IPS DF 4.7 (cell line): ENCODE results near the gene FKBP1A.
"Not testable (repeated sequence)": the region's sequence is repeated elsewhere in the genome, so short reads cannot be mapped to it uniquely, and the experiment has no call there.

Experiments used
- DNase-seq: peaks from one replicate; pipeline ENCODE4 v3.0.0-alpha.2; 2013; ENCODE audit warnings: low spot score; ENCODE audit errors: extremely low read depth

FKBP1A gene

DNA sequence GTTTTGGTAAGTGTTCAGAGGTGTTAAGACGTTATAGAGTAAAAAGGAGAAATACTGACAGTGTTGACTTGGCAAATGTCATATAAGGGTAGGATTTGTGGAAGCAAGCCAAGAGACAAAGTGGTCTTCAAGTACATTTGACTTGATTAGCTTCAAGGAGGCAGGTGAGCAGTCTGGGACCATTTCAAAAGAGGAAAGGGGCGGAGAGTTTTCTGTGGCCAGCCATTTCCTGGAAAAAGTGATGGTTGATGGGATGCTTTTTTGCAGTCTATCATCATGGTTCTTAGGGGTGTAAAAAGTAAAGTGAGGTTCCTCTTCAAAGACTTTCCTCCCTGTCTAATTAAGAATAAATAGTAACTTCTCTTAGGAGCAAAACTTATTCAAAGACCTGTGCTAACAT lies 28.7 kb downstream of the FKBP1A start:
- DNase-seq = no peak

DNA sequence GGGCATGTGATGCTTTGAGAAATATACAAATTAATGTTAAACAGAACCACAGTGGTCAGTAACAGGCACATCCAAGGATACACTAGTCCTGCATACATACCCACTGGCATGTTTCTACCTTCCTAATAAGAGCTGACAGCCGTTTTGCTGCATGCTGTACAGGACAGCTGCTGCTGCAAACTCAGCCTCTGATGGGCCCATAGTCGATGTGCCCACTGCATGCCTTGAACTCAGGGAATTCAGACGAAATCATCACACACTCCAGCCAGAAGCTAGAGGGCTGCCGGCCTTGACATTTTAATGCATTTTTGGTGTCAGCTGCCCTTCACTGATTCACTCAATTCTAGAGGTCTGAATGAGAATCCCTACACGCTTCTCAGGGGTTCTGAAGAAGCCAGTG lies 29.3 kb downstream of the FKBP1A start:
- DNase-seq = no peak

DNA sequence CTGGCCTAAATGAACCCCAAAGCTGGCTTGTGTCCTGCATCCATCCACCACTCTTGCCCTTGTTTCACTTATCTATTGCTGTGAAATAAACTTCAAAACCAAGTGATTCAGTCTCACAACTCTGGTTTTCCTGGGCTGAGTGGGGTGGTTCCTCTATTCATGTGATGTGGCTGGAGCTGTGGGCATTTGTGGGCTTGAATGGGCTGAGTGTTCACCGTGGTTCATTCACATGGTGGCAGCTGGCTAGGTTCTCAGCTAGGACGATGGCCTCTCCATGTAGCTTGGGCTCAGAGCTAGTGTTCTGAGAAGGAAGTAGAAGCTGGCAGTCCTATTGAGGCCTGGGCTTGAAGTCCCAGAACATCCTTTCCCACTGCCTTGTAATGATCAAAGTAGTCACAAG lies 30.4 kb downstream of the FKBP1A start:
- no peak for DNase-seq

DNA sequence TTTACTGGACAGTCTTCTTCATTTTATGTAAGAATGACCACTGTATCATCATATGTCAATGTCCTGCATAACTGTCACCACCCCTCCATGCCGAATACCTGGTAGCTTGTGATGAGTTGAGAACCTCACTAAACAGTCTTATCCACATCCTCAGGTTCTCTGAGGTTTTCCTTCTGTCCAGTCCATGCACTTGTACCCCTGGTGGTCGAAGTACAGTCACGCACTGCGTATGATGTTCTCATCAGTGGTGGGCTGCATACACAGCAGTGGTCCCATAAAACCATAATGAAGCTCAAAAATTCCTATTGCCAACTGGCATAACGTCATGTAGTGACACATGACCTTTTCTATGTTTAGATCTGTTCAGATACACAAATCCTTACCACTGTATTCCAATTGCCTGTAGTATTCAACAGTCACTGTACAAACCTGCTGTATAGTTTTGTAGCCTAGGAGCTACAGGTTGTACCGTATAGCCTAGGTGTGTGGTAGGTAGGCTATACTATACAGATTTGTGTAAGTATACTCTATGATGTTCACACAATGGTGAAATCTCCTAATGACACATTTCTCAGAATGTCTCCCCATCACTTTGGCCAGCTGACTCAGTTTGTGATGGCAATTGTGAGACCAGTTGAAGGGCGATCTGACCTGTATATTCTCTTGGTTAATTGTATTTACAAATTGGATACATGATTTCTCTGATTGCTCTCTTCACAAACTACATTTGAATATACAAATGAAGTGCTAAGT lies 32.6 kb downstream of the FKBP1A start:
- DNase-seq = no peak

DNA sequence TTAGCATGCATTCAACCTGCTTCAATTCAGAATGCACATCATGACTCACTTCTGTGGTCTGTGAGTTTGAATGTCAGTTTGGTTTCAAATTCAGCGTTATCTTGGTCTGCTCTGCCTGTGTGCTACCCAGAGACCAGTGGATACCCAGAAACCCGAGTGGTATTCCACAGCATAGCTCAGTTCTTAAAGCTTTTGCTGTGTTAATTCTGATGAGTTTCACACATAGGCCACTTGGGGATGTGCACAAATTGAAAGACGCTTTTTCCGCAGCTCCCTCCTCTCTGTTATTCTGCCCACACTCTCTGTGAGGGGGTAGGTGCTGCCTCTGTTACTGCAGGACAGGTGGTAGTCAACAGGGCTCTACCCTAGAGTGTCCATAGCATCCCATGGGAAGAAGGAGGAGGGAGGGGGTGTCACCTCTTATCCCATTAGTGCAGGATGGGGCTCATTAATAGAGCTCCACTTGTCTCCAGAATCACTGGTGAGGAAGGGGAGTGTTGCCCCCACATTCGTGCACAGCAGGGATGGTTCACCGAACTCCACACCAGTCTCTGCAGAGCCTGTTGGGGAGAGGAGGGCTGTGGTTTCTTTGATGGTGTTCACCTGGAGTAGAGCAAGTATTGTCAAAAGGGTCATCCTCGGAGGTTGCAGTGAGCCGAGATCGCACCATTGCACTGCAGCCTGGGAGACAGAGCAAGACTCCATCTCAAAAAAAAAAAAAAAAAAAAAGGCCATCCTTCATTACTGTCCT lies 34.8 kb downstream of the FKBP1A start:
- DNase-seq = no peak

DNA sequence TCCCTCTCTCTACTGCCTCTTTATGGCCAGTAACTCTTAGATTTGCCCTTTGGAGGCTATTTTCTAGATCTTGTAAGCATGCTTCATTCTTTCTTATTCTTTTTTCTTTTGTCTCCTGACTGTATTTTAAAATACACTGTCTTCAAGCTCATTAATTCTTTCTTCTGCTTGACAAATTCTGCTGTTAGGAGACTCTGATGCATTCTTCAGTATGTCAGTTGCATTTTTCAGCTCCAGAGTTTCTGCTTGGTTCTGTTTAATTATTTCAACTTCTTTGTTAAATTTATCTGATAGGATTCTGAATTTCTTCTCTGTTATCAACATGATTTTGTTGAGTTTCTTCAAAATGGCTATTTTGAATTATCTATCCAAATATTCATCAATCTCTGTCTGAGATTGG lies 38.9 kb downstream of the FKBP1A start:
- no peak for DNase-seq

DNA sequence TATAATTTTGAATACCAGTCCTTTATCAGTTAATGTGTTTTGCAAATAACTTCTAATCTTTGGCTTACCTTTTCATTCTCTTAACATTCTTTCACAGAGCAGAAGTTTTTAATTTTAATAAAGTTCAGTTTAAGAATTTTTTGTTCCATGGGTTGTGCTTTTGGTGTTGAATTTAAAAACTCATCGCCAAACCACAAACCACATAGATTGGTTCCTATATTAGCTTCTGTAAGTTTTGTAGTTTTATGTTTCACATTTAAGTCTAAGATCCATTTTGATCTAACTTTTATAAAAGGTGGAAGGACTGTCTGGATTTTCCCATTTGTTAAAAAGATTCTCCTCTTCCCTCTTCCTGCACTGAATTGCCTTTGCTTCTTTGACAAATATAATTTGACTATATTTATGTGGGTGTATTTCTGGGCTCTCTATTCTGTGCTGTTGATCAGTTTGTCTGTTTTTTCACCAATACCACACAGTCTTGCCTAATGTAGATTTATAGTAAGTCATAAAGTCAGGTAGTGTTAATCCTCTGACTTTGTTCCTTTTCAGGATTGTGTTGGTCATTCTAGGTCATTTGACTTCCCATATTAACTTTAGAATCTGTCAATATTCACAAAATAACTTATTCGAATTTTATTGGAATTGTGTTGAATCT lies 46.4 kb downstream of the FKBP1A start:
- no peak for DNase-seq

DNA sequence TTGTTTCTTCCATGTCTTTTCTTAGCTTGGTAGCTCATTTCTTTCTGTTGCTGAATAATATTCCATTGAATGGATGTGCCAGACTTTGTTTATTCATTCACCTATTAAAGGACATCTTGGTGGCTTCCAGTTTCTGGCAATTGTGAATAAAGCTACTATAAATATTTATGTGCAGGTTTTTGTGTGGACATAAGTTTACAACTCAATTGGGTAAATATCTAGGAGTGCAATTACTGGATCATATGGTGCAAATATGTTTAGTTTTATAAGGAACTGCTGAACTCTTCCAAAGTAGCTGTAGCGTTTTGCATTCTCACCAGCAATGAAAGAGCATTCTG lies 47.1 kb downstream of the FKBP1A start:
- no peak for DNase-seq

DNA sequence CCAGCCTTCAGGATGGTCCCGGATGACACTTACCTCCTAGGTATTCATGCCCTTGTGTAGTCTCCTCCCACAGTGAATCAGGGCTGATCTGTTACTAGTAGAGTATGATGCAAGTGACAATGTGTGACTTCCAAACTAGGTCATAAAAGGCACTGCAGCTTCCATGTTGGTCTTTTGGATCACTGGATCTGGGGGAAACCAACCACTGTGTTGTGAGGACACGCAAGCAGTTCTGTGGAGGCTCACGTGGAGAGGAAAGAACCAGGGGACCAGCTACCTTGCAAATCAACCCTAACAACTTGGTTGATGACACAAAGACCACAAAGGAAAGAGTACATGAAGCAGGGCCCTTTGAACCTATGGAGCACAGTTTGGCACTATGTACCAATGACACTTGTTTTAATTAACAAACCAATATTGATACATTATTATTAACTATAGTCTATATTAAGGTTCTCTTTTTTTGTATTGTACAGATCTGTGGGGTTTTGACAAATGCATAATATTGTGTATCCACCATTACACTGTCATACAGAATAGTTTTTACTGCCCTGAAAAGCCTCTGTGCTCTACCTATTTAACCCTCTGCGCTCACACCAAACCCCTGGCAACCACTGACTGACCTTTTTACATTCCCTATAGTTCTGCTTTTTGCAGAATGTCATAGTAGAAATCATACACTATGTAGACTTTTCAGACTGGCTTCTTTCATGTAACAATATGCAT lies 47.7 kb downstream of the FKBP1A start:
- DNase-seq = no peak

DNA sequence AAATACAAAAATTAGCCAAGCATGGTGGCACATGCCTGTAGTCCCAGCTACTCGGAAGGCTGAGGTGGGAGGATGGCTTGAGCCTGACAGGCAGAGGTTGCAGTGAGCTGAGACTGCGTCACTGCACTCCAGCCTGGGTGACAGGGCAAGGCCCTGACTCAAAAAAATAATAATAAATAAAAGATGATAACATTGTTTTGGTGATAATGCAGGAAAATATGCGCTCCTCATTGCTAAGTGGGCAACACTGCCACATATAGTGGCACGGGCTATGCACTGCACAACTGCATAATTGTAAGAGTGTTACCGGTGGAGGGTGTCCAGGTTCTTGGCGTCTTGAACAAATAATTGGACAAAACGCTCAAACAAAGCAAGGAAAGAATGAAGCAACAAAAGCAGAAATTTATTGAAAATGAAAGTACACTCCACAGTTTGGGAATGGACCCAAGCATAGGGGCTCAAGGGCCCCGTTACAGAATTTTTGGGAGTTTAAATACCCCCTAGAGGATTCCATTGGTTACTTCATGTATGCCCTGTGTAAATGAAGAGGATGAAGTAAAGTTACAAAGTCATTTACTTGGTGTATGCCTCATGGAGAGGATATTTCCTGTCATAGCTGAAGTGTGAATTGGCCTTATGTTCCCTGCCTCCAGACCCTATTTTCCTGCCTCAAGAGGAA lies 49.3 kb downstream of the FKBP1A start:
- DNase-seq = not testable (repeated sequence)

DNA sequence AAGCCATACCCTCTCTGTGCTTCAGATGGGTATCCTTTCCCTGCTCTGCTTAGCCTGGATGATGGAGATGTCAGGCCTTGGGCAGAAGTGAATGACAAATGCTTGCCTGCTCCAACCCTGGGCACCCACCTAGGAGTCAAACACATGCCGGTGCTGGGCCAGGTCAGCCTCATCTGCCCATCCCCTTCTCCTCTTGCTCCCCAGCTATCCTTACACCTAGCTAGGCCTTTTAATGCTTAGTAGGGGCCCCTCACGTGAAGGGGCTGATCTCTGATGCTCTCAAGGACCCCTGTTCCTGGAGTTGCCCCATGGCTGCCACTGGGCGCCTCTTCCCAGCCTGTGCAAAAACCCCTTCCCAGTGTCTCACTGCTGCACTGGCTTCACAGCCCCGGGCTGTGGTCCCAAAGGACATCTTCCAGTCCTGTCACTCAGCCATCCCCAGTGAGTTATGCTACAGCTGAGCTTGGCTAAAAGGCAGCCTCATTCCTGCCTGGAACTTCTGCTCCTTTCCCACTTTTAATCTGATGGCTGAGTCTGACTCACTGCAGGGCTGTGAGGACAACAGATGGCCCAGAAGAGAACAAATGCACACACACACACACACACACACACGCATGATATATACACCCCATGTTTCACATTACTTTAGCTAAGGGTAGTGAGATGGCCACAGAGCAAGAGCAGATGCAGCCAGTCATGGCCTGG lies 51.1 kb downstream of the FKBP1A start:
- DNase-seq = no peak

DNA sequence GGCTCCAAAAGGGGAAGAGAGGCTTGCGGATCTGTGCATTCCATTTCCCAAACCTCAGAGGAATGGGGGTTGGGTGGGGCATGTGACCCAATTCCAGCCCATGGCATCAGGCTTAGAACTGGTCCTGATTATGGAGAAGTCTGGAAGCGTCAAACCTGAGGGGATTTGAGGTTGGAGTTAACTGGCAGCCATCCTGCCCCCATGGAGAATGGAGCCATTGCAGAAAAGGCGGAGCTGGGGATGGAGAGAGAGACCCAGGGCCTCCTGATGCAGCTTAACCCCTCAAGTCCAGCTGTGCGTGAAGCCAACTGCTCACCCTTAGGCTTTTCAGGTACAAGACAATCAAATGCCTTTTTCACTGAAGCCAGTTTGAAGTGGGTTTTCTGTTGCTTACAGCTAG lies 54.1 kb downstream of the FKBP1A start:
- DNase-seq = no peak

DNA sequence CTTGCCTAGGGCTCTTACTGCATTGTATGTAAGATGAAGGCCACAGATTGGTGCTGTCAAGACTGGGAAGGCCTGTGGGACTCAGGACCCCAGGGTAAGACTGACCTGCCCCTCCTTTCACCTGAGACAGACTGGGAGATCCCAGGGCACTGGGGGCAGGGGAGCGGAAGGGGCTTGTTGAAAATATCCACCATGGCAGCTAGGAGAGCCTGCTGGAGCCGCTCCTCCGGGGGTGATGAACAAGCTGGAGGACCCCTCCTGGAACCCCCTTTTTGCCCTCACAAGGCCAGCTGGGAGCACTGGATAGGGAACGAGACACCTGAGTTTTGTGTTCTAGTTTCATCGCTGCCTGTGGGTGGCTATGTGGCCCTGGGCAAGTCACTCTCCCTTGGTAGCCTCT lies 54.8 kb downstream of the FKBP1A start:
- DNase-seq = no peak

DNA sequence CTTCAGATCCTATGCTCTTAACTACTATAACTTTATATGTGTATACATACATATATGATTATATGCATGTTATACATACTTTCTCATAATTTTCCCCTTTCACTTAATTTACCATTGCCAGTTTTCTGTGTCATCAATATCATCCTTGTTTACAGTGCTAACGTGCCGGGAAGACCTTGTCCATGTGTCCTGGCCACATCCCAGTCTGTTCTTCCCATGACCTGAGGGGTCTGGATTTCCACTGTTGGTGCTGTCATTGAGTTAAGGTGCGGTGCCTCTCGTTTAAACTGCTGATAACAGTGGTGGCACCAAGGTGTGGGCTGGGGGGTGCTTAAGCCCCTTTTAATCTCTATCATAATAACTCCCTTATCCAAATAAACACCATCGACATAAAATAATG lies 55.4 kb downstream of the FKBP1A start:
- no peak for DNase-seq

DNA sequence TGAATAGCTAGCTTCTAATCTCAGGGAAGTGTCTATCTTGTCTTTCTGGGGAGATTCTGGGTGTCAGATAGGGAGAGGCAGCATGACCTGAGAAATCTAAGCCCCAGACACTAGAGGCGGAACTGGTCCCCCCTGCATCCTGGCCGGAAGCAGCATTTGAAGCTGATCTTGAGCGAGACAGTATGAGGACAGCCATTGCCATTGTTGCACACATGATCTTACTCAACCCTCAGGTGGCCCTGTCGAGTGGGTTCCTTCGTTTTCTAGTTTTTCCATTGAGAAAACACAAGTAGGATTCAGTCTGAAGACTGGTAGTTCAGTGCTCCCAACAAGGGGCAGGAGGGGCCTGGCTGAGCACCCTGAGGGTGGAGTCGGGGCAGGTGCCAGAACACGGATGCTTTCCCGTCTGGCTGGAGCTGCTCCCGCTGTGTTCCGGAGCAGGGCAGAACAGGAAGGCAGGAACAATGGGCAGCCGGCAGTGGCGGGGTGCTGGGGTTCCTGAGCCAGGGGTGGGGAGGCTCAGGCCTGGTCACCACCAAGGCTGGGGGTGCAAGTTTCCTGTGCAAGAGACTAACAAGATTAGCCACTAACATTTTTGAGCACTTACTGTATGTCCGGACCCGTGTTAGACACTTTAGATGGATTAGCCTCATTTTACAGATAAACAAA lies 56.0 kb downstream of the FKBP1A start:
- DNase-seq = no peak

DNA sequence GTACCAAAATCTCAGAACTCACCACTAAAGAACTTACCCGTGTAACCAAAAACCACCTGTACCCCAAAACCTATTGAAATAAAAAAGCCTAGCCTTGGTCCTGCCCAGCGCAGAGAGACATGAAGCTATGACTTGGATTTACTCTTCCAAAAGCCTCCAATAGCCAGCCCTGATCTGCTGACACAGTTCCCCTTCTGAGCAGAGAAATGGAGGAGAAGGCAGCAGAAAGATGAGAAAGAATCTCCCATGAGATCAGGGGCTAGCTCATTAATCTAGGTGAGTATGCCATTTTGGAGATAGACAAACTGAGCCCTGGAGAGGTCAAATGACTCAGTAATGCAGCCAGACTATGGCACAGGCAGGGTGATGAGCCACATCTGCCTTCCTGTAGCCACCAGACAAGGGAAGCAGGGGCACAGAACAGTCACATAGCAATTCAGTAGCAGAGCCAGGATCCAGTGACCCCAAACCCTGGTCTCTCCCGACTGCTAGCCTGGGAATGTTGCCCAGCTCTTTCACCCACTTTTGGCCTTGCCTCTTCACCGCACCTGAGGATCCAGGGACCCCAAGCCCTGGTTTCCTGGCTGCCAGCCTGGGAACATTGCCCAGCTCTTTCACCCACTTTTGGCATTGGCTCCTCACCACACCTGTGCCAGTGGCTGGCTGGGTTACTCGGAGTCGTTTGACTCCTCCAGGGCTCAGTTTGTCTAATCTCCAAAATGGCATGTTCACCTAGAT lies 56.7 kb downstream of the FKBP1A start:
- DNase-seq = no peak

DNA sequence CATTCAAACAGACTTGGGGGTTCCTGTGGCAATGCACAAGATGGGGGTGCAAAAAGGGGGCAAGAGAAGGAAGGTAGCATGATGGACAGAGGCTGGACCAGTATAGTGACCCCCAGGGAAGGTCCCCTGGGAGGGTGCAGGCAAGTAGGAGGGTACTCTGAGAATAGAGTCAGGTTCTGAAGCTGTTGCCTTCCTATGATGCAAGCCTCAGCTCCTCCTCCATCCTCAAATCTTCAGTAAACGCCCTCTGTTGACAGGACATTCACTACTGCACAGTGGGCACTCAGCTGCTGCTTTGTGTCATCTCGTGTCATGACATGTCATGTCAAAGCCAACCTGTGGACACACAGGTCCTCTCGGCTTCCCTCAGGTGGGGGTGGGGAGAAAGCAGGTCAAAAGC lies 58.1 kb downstream of the FKBP1A start:
- no peak for DNase-seq

DNA sequence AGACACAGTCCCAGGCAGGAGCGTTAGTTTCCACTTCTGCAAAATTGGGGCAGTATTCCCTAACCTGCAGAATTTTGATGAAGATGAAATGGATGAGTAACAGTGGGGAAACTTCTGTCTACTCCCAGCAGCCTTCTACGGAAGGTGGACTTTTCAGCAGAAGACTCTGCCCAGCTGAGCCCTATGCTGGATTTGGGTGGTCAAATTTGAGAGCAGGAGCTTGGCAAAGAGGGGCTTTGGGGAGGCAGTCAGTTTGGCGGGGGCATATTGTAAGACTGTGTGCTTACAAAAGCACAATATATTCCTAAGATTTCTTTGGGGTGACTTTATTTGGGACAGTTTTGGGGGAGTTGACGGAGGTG lies 58.5 kb downstream of the FKBP1A start:
- no peak for DNase-seq

DNA sequence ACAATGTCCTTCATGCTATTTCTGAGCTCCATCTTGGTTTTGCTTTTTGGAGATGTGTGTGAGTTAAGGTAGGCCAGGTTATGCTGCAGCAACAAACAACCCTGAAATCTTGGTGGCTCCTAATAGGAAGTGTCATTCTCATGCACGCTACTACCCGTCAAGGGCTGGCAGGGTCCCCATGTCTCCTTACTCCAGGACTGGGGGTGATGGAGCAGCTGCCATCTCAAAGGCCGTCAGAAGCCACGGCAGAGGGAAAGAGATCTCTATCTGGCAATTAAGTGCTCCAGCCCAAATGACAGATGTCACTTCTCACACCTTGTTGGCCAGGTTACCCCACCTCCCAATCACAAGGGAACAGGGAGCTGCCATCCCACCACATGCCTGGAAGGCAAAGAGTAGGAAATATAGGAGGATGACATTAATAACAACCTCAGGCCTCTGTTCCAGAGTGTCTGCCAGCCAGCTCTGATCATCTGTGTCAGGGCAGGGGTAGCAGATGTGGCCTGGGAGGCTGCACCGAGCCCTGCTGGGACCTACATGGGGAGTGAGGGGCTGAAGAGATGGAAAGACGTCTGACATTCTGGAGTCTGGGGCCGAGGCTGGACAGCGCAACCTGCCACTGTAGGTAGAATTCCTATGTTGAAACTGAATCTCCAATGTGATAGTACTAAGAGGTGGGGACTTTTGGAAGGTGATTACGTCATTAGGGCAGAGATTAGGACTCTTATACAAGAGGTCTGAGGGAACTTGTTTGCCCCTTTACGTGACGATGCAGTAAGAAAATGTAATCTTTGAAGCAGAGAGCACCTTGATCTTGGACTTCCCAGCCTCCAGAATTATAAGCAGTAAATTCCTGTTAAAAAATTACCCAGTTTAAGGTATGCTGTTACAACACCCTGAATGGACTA lies 59.1 kb downstream of the FKBP1A start:
- DNase-seq = no peak
